CD8-positive, alpha-beta memory T cell (primary cell): ENCODE results near the gene PPP6R1. TPM values are rescaled to one million over a fixed set of nuclear protein-coding genes. Genes with fewer than 3 reads are reported as not detected.

Experiments
- CTCF ChIA-PET: fragments of 350-600 bp; sonication (Branson Sonifier 250); formaldehyde crosslinking; loops from one replicate; lab custom pipeline; 2021; ENCODE audit warnings: antibody characterized with exemption; lab: Charles Lee
- POLR2A ChIA-PET: fragments of 350-600 bp; sonication (Branson Sonifier 250); formaldehyde crosslinking; loops from one replicate; lab custom pipeline; 2021; ENCODE audit warnings: antibody characterized with exemption; lab: Charles Lee
- DNase-seq, 5 donors: peaks; one replicate each; pipeline versions ENCODE4 v3.0.0 to v3.0.0-alpha.2; 2020 to 2022; ENCODE audit warnings: mixed read lengths in 1 of 5
- H3K27ac ChIP-seq: one replicate; pipeline ENCODE4 v1.7.0; 2013; ENCODE audit warnings: low read depth, mild to moderate bottlenecking, low read length, moderate library complexity
- H3K27me3 ChIP-seq: 2 replicates; pipeline ENCODE4 v1.7.0; 2013; ENCODE audit warnings: low read length, mild to moderate bottlenecking; ENCODE audit not compliant: insufficient read depth, poor library complexity, severe bottlenecking
- H3K36me3 ChIP-seq: 2 replicates; pipeline ENCODE4 v1.7.0; 2013; ENCODE audit warnings: mild to moderate bottlenecking, low read length, moderate library complexity; ENCODE audit not compliant: insufficient read depth
- H3K4me1 ChIP-seq: 2 replicates; pipeline ENCODE4 v1.7.0; 2013; ENCODE audit warnings: mild to moderate bottlenecking, low read length, moderate library complexity; ENCODE audit not compliant: insufficient read depth
- H3K4me3 ChIP-seq: 2 replicates; pipeline ENCODE4 v1.7.0; 2013; ENCODE audit warnings: mild to moderate bottlenecking, low read length
- H3K9me3 ChIP-seq: 2 replicates; pipeline ENCODE4 v1.7.0; 2013; ENCODE audit warnings: mild to moderate bottlenecking, low read length
- H3K27ac Mint-ChIP-seq, 8 donors: one replicate each; pipeline ENCODE4 v1.8.0; 2020 to 2021; ENCODE audit warnings: mixed read lengths in 8 of 8, mild to moderate bottlenecking in 6 of 8, inconsistent platforms in 3 of 8, moderate library complexity in 3 of 8
- H3K27me3 Mint-ChIP-seq, 2 donors: one replicate each; pipeline ENCODE4 v1.8.0; 2020 to 2021; ENCODE audit warnings: mixed read lengths in 2 of 2, mild to moderate bottlenecking in 1 of 2, moderate library complexity in 1 of 2
- H3K36me3 Mint-ChIP-seq, 3 donors: one replicate each; pipeline ENCODE4 v1.8.0; 2020 to 2021; ENCODE audit warnings: mixed read lengths in 3 of 3, inconsistent platforms in 1 of 3, mild to moderate bottlenecking in 1 of 3
- H3K4me1 Mint-ChIP-seq, 3 donors: one replicate each; pipeline ENCODE4 v1.8.0; 2020 to 2021; ENCODE audit warnings: mixed read lengths in 3 of 3, inconsistent platforms in 1 of 3, mild to moderate bottlenecking in 1 of 3
- H3K4me3 Mint-ChIP-seq, 7 donors: one replicate each; pipeline ENCODE4 v1.8.0; 2020 to 2021; ENCODE audit warnings: mixed read lengths in 7 of 7, mild to moderate bottlenecking in 6 of 7, moderate library complexity in 4 of 7, inconsistent platforms in 2 of 7
- H3K9me3 Mint-ChIP-seq, 5 donors: one replicate each; pipeline ENCODE4 v1.8.0; 2020 to 2022; ENCODE audit warnings: mixed read lengths in 5 of 5, mild to moderate bottlenecking in 3 of 5, moderate library complexity in 2 of 5, inconsistent platforms in 1 of 5
- polyA plus RNA-seq: library from polyadenylated mRNA; unstranded; fragments of 300-500 nt; fragmentation: Illumina TruSeq; gene quantifications from one replicate; pipeline ENCODE4 v1.2.3, GENCODE V29; 2021
- total RNA-seq, 2 experiments: library from RNA; stranded (reverse); gene quantifications; one replicate each; pipeline ENCODE4 v1.2.3, GENCODE V29; 2021

PPP6R1 gene
- total and polyA plus RNA-seq, 3 experiments from 2014 or later: 143 to 225 (median 216) TPM

GRCh38 chr19:55278391-55279135, 19.7 kb upstream of the PPP6R1 start:
- Histone ChIP-seq H3K27ac (no peak overlapping the region), H3K4me1 (peaks cover 27% of the 10 kb centered on the region), H3K27me3 (no peaks in the 10 kb centered on the region), H3K36me3 (peaks cover 2% of the 10 kb centered on the region), H3K4me3 (peak overlapping the region; percentile 97), H3K9me3 (no peaks in the 10 kb centered on the region)
- ChIA-PET CTCF (interaction anchor here (0.8 to 2.5 kb wide), 3 partner anchors 14 to 226 kb away, joined by 3 to 9 read pairs (median 5); partner anchors contain the start of gene PPP6R1), POLR2A (interaction anchor here (0.9 to 2.5 kb wide), 3 partner anchors 17 to 25 kb away, joined by 3 to 33 read pairs (median 3); partner anchors contain the start of gene PPP6R1)
- peaks cover 0 to 37% (median 5%) of the 10 kb centered on the region in 3 donors for H3K36me3 Mint-ChIP-seq
- H3K4me1 Mint-ChIP-seq: peaks cover 45 to 65% (median 51%) of the 10 kb centered on the region in 3 donors
- no peak for DNase-seq
- H3K27me3 Mint-ChIP-seq: peaks cover 0 to 4% of the 10 kb centered on the region in 2 donors
- no peaks in the 10 kb centered on the region for H3K9me3 Mint-ChIP-seq
- H3K4me3 Mint-ChIP-seq: peak overlapping the region; percentile 67 to 99 (median 96)
- peak overlapping the region; percentile 54 to 100 (median 83) for H3K27ac Mint-ChIP-seq

GRCh38 chr19:55277494-55277893, 18.7 kb upstream of the PPP6R1 start:
- H3K4me3 Mint-ChIP-seq: peak overlapping the region in 6 of 7 donors; percentile 56 to 81 (median 65)
- peaks cover 10% of the 10 kb centered on the region for H3K36me3 ChIP-seq
- peaks cover 0 to 47% (median 5%) of the 10 kb centered on the region in 3 donors for H3K36me3 Mint-ChIP-seq
- H3K9me3 Mint-ChIP-seq: no peaks in the 10 kb centered on the region
- peak overlapping the region in 3 of 8 donors; percentile 73 to 94 (median 83) for H3K27ac Mint-ChIP-seq
- no peaks in the 10 kb centered on the region for H3K9me3 ChIP-seq
- peaks cover 22% of the 10 kb centered on the region for H3K4me1 ChIP-seq
- H3K27me3 Mint-ChIP-seq: peaks cover 0 to 4% of the 10 kb centered on the region in 2 donors
- peak overlapping the region; percentile 74 for H3K27ac ChIP-seq
- no peak for DNase-seq
- no peak overlapping the region for H3K4me3 ChIP-seq
- H3K4me1 Mint-ChIP-seq: peaks cover 38 to 55% (median 42%) of the 10 kb centered on the region in 3 donors
- ChIA-PET CTCF (interaction anchor here (0.8 to 2.5 kb wide), 2 partner anchors 15 to 18 kb away, joined by 3 to 9 read pairs; partner anchors contain the start of gene PPP6R1), POLR2A (interaction anchor here (1.0 to 1.5 kb wide), 2 partner anchors 18 to 23 kb away, joined by 3 to 4 read pairs; partner anchors contain the start of gene PPP6R1)
- no peaks in the 10 kb centered on the region for H3K27me3 ChIP-seq

GRCh38 chr19:55276720-55277430, 18.1 kb upstream of the PPP6R1 start:
- Histone ChIP-seq H3K4me1 (peaks cover 22% of the 10 kb centered on the region), H3K4me3 (no peak overlapping the region), H3K27ac (peak overlapping the region; percentile 74), H3K36me3 (peaks cover 10% of the 10 kb centered on the region), H3K9me3 (no peaks in the 10 kb centered on the region), H3K27me3 (no peaks in the 10 kb centered on the region)
- Mint-ChIP-seq H3K9me3 (no peaks in the 10 kb centered on the region), H3K4me1 (peaks cover 38 to 52% (median 39%) of the 10 kb centered on the region in 3 donors), H3K36me3 (peaks cover 5 to 54% (median 11%) of the 10 kb centered on the region in 3 donors), H3K4me3 (peak overlapping the region; percentile 63 to 84 (median 68)), H3K27ac (peak overlapping the region; percentile 72 to 94 (median 86)), H3K27me3 (peaks cover 0 to 4% of the 10 kb centered on the region in 2 donors)
- no peak for DNase-seq
- ChIA-PET POLR2A (interaction anchor here (1.0 to 1.5 kb wide), 2 partner anchors 17 to 23 kb away, joined by 3 to 4 read pairs; partner anchors contain the start of gene PPP6R1), CTCF (interaction anchor here (2.5 kb wide), 1 partner anchor 16 kb away, joined by 9 read pairs; no protein-coding TSS in a partner anchor)

- peaks cover 34 to 48% (median 35%) of the 10 kb centered on the region in 3 donors for H3K4me1 Mint-ChIP-seq
- H3K4me3 ChIP-seq: no peak overlapping the region
- POLR2A ChIA-PET: interaction anchor here (0.6 to 1.5 kb wide), 4 partner anchors 13 to 129 kb away, joined by 3 to 6 read pairs (median 4); partner anchors contain the start of gene PPP6R1
- peak overlapping the region; percentile 74 for H3K27ac ChIP-seq
- H3K4me1 ChIP-seq: peaks cover 22% of the 10 kb centered on the region
- CTCF ChIA-PET: interaction anchor here (0.9 to 2.5 kb wide), 2 partner anchors 16 to 63 kb away, joined by 3 to 9 read pairs; no protein-coding TSS in a partner anchor
- peak overlapping the region; percentile 63 to 84 (median 68) for H3K4me3 Mint-ChIP-seq
- H3K36me3 Mint-ChIP-seq: peaks cover 5 to 59% (median 12%) of the 10 kb centered on the region in 3 donors
- H3K27ac Mint-ChIP-seq: peak overlapping the region; percentile 83 to 94 (median 86)
- peak in 2 of 5 donors; percentile 43 to 57 for DNase-seq
- H3K9me3 Mint-ChIP-seq: no peaks in the 10 kb centered on the region
- H3K27me3 ChIP-seq: no peaks in the 10 kb centered on the region
- peaks cover 10% of the 10 kb centered on the region for H3K36me3 ChIP-seq
- peaks cover 0 to 2% of the 10 kb centered on the region in 2 donors for H3K27me3 Mint-ChIP-seq
- H3K9me3 ChIP-seq: no peaks in the 10 kb centered on the region
Observed at GRCh38 chr19:55275851-55276719, 17.3 kb upstream of the PPP6R1 start.

- H3K4me1 ChIP-seq: peaks cover 9% of the 10 kb centered on the region
- POLR2A ChIA-PET: no interaction called here
- H3K27me3 ChIP-seq: no peaks in the 10 kb centered on the region
- H3K27ac Mint-ChIP-seq: no peak overlapping the region
- no peaks in the 10 kb centered on the region for H3K27me3 Mint-ChIP-seq
- H3K4me3 ChIP-seq: no peak overlapping the region
- no peak overlapping the region for H3K27ac ChIP-seq
- no peaks in the 10 kb centered on the region for H3K9me3 ChIP-seq
- CTCF ChIA-PET: no interaction called here
- DNase-seq: no peak
- peaks cover 10% of the 10 kb centered on the region for H3K36me3 ChIP-seq
- peaks cover 5 to 71% (median 19%) of the 10 kb centered on the region in 3 donors for H3K36me3 Mint-ChIP-seq
- H3K4me1 Mint-ChIP-seq: peaks cover 18 to 28% (median 18%) of the 10 kb centered on the region in 3 donors
- H3K4me3 Mint-ChIP-seq: peak overlapping the region in 1 of 7 donors; percentile 50
- no peaks in the 10 kb centered on the region for H3K9me3 Mint-ChIP-seq
Observed at GRCh38 chr19:55273978-55274707, 15.3 kb upstream of the PPP6R1 start.

- ChIA-PET POLR2A (interaction anchor here (1.1 kb wide), 1 partner anchor 13 kb away, joined by 3 read pairs; no protein-coding TSS in a partner anchor), CTCF (no interaction called here)
- Histone ChIP-seq H3K4me3 (no peak overlapping the region), H3K27ac (no peak overlapping the region), H3K36me3 (peaks cover 10% of the 10 kb centered on the region), H3K4me1 (peaks cover 3% of the 10 kb centered on the region), H3K9me3 (no peaks in the 10 kb centered on the region), H3K27me3 (no peaks in the 10 kb centered on the region)
- no peak for DNase-seq
- Mint-ChIP-seq H3K4me3 (no peak overlapping the region), H3K4me1 (peaks cover 13 to 17% (median 13%) of the 10 kb centered on the region in 3 donors), H3K36me3 (peaks cover 5 to 64% (median 19%) of the 10 kb centered on the region in 3 donors), H3K27ac (no peak overlapping the region), H3K27me3 (no peaks in the 10 kb centered on the region), H3K9me3 (no peaks in the 10 kb centered on the region)
Observed at GRCh38 chr19:55272142-55272541, 13.3 kb upstream of the PPP6R1 start.
